Measurements from ENCODE around the gene AHDC1.
"Not testable (repeated sequence)": the region's sequence is repeated elsewhere in the genome, so short reads cannot be mapped to it uniquely, and the experiment has no call there.

AHDC1 gene

GRCh38 chr1:27632387-27633297 is 28.7 kb upstream of the AHDC1 start:
- Histone ChIP-seq H3K79me2 (ENCODE audit: low read length) (no peaks in the 10 kb centered on the region), H3K4me3 (ENCODE audit: low read length) (no peak overlapping the region), H2AFZ (ENCODE audit: low read length) (no peak overlapping the region), H3K4me1 (ENCODE audit: low read length) (peaks cover 5% of the 10 kb centered on the region), H3K9me3 (replicated peaks; ENCODE audit: insufficient read depth, low read length) (no peaks in the 10 kb centered on the region), H3K27me3 (replicated peaks; ENCODE audit: insufficient read depth, low read length) (peaks cover 15% of the 10 kb centered on the region), H3K9me2 (replicated peaks; ENCODE audit: insufficient read depth, low read length) (no peaks in the 10 kb centered on the region), H3K36me3 (replicated peaks; ENCODE audit: insufficient read depth, low read length) (no peaks in the 10 kb centered on the region), H3K9ac (ENCODE audit: low read length) (no peak overlapping the region), H3F3A (ENCODE audit: insufficient read depth, low read length) (no peaks in the 10 kb centered on the region), H3K27ac (ENCODE audit: low read length) (no peak overlapping the region), H3K4me2 (ENCODE audit: low read depth, low read length) (no peak overlapping the region), H4K20me1 (ENCODE audit: insufficient read depth, low read length) (no peaks in the 10 kb centered on the region)
- no peak for DNase-seq
- TF ChIP-seq EZH2phosphoT487 (IDR thresholded peaks at IDR 0.05; ENCODE audit: low read length) = no peak
- no peak for TF ChIP-seq EZH2 (optimal IDR thresholded peaks at IDR 0.05; ENCODE audit: low read depth, low read length)
- TF ChIP-seq CTCF (IDR thresholded peaks at IDR 0.05; ENCODE audit: low read length) = no peak

DNA sequence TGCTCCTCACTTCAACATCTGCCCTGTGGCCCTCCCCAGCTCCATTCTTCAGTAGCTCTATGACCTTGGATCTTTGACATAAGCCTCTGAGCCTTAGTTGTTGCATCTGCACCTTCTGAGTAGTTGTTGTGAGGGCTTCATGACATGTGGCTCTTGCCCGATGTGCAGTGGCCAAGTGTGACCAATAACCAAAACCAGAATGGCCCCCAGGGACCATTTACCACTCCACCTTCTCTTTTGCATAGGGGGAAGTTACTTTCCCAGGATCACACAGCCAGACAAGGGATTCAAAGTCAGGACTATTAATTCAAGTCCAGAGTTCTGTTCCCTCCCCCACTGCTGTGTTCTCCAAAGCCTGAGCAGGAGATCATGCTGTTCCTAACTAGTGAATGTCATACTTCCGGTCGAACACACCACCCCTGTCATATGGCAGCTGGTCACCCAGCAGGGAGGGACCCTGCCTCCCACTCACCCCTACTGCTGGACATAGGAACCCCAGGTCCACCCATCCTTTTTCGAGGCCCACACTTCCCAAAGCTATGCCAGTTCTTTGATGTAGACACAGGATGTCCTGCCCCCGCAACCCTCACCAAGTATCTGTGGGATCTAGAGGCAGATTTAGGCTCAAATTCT is 27.0 kb upstream of the AHDC1 start:
- Histone ChIP-seq H3K4me2 (ENCODE audit: low read depth, low read length) (no peak overlapping the region), H2AFZ (ENCODE audit: low read length) (no peak overlapping the region), H3K9me3 (replicated peaks; ENCODE audit: insufficient read depth, low read length) (no peaks in the 10 kb centered on the region), H3K9ac (ENCODE audit: low read length) (no peak overlapping the region), H3K36me3 (replicated peaks; ENCODE audit: insufficient read depth, low read length) (no peaks in the 10 kb centered on the region), H3K27me3 (replicated peaks; ENCODE audit: insufficient read depth, low read length) (peaks cover 15% of the 10 kb centered on the region), H3K79me2 (ENCODE audit: low read length) (no peaks in the 10 kb centered on the region), H3K4me1 (ENCODE audit: low read length) (peaks cover 5% of the 10 kb centered on the region), H3K9me2 (replicated peaks; ENCODE audit: insufficient read depth, low read length) (no peaks in the 10 kb centered on the region), H3K27ac (ENCODE audit: low read length) (no peak overlapping the region), H3F3A (ENCODE audit: insufficient read depth, low read length) (no peaks in the 10 kb centered on the region), H4K20me1 (ENCODE audit: insufficient read depth, low read length) (no peaks in the 10 kb centered on the region), H3K4me3 (ENCODE audit: low read length) (no peak overlapping the region)
- TF ChIP-seq EZH2 (optimal IDR thresholded peaks at IDR 0.05; ENCODE audit: low read depth, low read length) (no peak), CTCF (IDR thresholded peaks at IDR 0.05; ENCODE audit: low read length) (no peak), EZH2phosphoT487 (IDR thresholded peaks at IDR 0.05; ENCODE audit: low read length) (no peak)
- DNase-seq = no peak

GRCh38 chr1:27628712-27629111 is 24.8 kb upstream of the AHDC1 start:
- Histone ChIP-seq H3K9me2 (replicated peaks; ENCODE audit: insufficient read depth, low read length) (no peaks in the 10 kb centered on the region), H3K4me1 (ENCODE audit: low read length) (peaks cover 5% of the 10 kb centered on the region), H3K36me3 (replicated peaks; ENCODE audit: insufficient read depth, low read length) (no peaks in the 10 kb centered on the region), H3K9me3 (replicated peaks; ENCODE audit: insufficient read depth, low read length) (no peaks in the 10 kb centered on the region), H3K4me2 (ENCODE audit: low read depth, low read length) (no peak overlapping the region), H3K27ac (ENCODE audit: low read length) (no peak overlapping the region), H3K27me3 (replicated peaks; ENCODE audit: insufficient read depth, low read length) (peaks cover 2% of the 10 kb centered on the region), H3K79me2 (ENCODE audit: low read length) (no peaks in the 10 kb centered on the region), H2AFZ (ENCODE audit: low read length) (no peak overlapping the region), H3F3A (ENCODE audit: insufficient read depth, low read length) (no peaks in the 10 kb centered on the region), H3K9ac (ENCODE audit: low read length) (no peak overlapping the region), H4K20me1 (ENCODE audit: insufficient read depth, low read length) (no peaks in the 10 kb centered on the region), H3K4me3 (ENCODE audit: low read length) (no peak overlapping the region)
- TF ChIP-seq CTCF (IDR thresholded peaks at IDR 0.05; ENCODE audit: low read length) (no peak), EZH2 (optimal IDR thresholded peaks at IDR 0.05; ENCODE audit: low read depth, low read length) (no peak), EZH2phosphoT487 (IDR thresholded peaks at IDR 0.05; ENCODE audit: low read length) (no peak)
- DNase-seq = no peak

- not testable (repeated sequence) for H3K27ac ChIP-seq (ENCODE audit: low read length); H4K20me1 ChIP-seq (ENCODE audit: insufficient read depth, low read length); H3F3A ChIP-seq (ENCODE audit: insufficient read depth, low read length); H2AFZ ChIP-seq (ENCODE audit: low read length); H3K36me3 ChIP-seq (replicated peaks; ENCODE audit: insufficient read depth, low read length); H3K27me3 ChIP-seq (replicated peaks; ENCODE audit: insufficient read depth, low read length); H3K79me2 ChIP-seq (ENCODE audit: low read length); H3K4me1 ChIP-seq (ENCODE audit: low read length); DNase-seq; H3K4me2 ChIP-seq (ENCODE audit: low read depth, low read length); H3K9ac ChIP-seq (ENCODE audit: low read length); H3K9me3 ChIP-seq (replicated peaks; ENCODE audit: insufficient read depth, low read length); H3K9me2 ChIP-seq (replicated peaks; ENCODE audit: insufficient read depth, low read length); H3K4me3 ChIP-seq (ENCODE audit: low read length)
These were observed 23.8 kb upstream of the AHDC1 start for GRCh38 chr1:27627733-27628132.

Measured in MM.1S (cell line).